ENCODE data around the gene SNRNP200. TPM values are rescaled to one million over a fixed set of nuclear protein-coding genes. Genes with fewer than 3 reads are reported as not detected.

Gene SNRNP200
- total RNA-seq, 1 donor from 2014 or later: 57.4 TPM

GRCh38 chr2:96254571-96254970 is 50.8 kb downstream of the SNRNP200 start:
- no peak for TF ChIP-seq CTCF (IDR thresholded peaks at IDR 0.05)
- DNase-seq (ENCODE audit: low spot score in 2 of 2): no peak
- H3K9me3 ChIP-seq: no peaks in the 10 kb centered on the region
- H3K4me1 ChIP-seq: peaks cover 10 to 51% of the 10 kb centered on the region in 2 donors
- no peaks in the 10 kb centered on the region for H3K27me3 ChIP-seq
- peak overlapping the region in 1 of 2 donors; percentile 3 for H3K27ac ChIP-seq
- H3K36me3 ChIP-seq: peaks cover 40 to 44% of the 10 kb centered on the region in 2 donors
- no peak overlapping the region for H3K4me3 ChIP-seq
- intact Hi-C loops (cut with DNase I): loop anchor here (5.0 kb wide), 1 partner anchor 107 kb away; the partner anchor contains the start of gene DUSP2

- peak overlapping the region in 1 of 2 donors; percentile 18 for H3K27ac ChIP-seq
- intact Hi-C loops (cut with DNase I): loop anchor here (5.0 kb wide), 1 partner anchor 106 kb away; the partner anchor contains the start of gene DUSP2
- H3K27me3 ChIP-seq: no peaks in the 10 kb centered on the region
- H3K36me3 ChIP-seq: peaks cover 40 to 44% of the 10 kb centered on the region in 2 donors
- DNase-seq (ENCODE audit: low spot score in 2 of 2): no peak
- peaks cover 0 to 37% of the 10 kb centered on the region in 2 donors for H3K4me1 ChIP-seq
- H3K4me3 ChIP-seq: no peak overlapping the region
- TF ChIP-seq CTCF (IDR thresholded peaks at IDR 0.05): no peak
- no peaks in the 10 kb centered on the region for H3K9me3 ChIP-seq
Observed at GRCh38 chr2:96253006-96253405, 52.3 kb downstream of the SNRNP200 start.

GRCh38 chr2:96252526-96252925 is 52.8 kb downstream of the SNRNP200 start:
- Histone ChIP-seq H3K27ac (peak overlapping the region; percentile 68 to 81), H3K9me3 (no peaks in the 10 kb centered on the region), H3K4me3 (no peak overlapping the region), H3K36me3 (peaks cover 40 to 44% of the 10 kb centered on the region in 2 donors), H3K27me3 (no peaks in the 10 kb centered on the region), H3K4me1 (peaks cover 0 to 34% of the 10 kb centered on the region in 2 donors)
- no peak for DNase-seq (ENCODE audit: low spot score in 2 of 2)
- no peak for TF ChIP-seq CTCF (IDR thresholded peaks at IDR 0.05)
- intact Hi-C loops (cut with DNase I): loop anchor here (5.0 kb wide), 1 partner anchor 105 kb away; the partner anchor contains the start of gene DUSP2

- Histone ChIP-seq H3K4me3 (peak overlapping the region; percentile 31 to 34), H3K27ac (peak overlapping the region; percentile 68 to 81), H3K36me3 (peaks cover 40 to 44% of the 10 kb centered on the region in 2 donors), H3K4me1 (peaks cover 0 to 30% of the 10 kb centered on the region in 2 donors), H3K27me3 (no peaks in the 10 kb centered on the region), H3K9me3 (no peaks in the 10 kb centered on the region)
- intact Hi-C loops (cut with DNase I): loop anchor here (5.0 kb wide), 1 partner anchor 105 kb away; the partner anchor contains the start of gene DUSP2
- DNase-seq (ENCODE audit: low spot score in 2 of 2): peak; percentile 75 to 95
- TF ChIP-seq CTCF (IDR thresholded peaks at IDR 0.05): no peak
Observed at GRCh38 chr2:96251721-96252292, 53.5 kb downstream of the SNRNP200 start.

GRCh38 chr2:96250188-96250587 is 55.2 kb downstream of the SNRNP200 start:
- Histone ChIP-seq H3K27ac (peak overlapping the region; percentile 68 to 81), H3K4me3 (no peak overlapping the region), H3K4me1 (peaks cover 0 to 28% of the 10 kb centered on the region in 2 donors), H3K9me3 (no peaks in the 10 kb centered on the region), H3K27me3 (no peaks in the 10 kb centered on the region), H3K36me3 (peaks cover 30 to 33% of the 10 kb centered on the region in 2 donors)
- no peak for TF ChIP-seq CTCF (IDR thresholded peaks at IDR 0.05)
- DNase-seq (ENCODE audit: low spot score in 2 of 2): no peak
- intact Hi-C loops (cut with DNase I): loop anchor here (5.0 kb wide), 1 partner anchor 103 kb away; the partner anchor contains the start of gene DUSP2
